ENCODE data around the gene PIGC. TPM values are rescaled to one million over a fixed set of nuclear protein-coding genes. Genes with fewer than 3 reads are reported as not detected.

The PIGC gene
- total RNA-seq, 1 experiment from 2014 or later = 16.2 TPM

DNA sequence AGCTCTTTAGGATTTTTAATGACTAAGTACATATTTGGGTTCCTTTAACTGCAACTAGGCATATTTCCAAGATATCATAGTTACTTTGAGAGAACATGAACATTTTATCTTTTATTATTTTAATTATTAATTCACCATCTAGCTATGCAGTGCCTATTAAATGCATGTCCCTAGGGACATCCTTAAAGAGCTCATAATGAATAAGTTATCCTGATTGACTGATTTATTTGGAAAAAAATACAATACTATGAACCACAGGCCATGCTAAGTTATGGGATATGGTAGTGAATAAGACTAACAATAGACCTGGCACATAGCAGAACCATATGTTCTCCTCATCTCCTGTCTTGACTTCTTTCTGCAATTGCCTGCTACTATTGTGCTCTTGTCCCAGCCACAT, 39.7 kb downstream of the PIGC start:
- ATAC-seq = no peak
- Mint-ChIP-seq H3K27me3 (ENCODE audit: low read depth) (no peaks in the 10 kb centered on the region), H3K4me1 (peaks cover 18% of the 10 kb centered on the region), H3K27ac (no peak overlapping the region), H3K4me3 (no peak overlapping the region), H3K36me3 (no peaks in the 10 kb centered on the region), H3K9me3 (no peaks in the 10 kb centered on the region)
- no peak for TF ChIP-seq ZNF317 (CRISPR knock-in tag; IDR thresholded peaks at IDR 0.05; ENCODE audit: borderline replicate concordance, low read depth)
- DNase-seq (ENCODE audit: low spot score) = no peak
- ChIA-PET CTCF (interaction anchor here (1.2 kb wide), 1 partner anchor 603 kb away, joined by 3 read pairs; no protein-coding TSS in a partner anchor), POLR2A (no interaction called here)

- CTCF ChIA-PET = interaction anchor here (1.2 to 2.4 kb wide), 4 partner anchors 14 to 602 kb away, joined by 3 to 7 read pairs (median 6); no protein-coding TSS in a partner anchor
- no peak for ATAC-seq
- TF ChIP-seq AR (CRISPR knock-in tag; IDR thresholded peaks at IDR 0.05) (no peak), GTF2I (CRISPR knock-in tag; conservative IDR thresholded peaks at IDR 0.05) (no peak), EMX1 (CRISPR knock-in tag; IDR thresholded peaks at IDR 0.05) (no peak), NR1H2 (CRISPR knock-in tag; IDR thresholded peaks at IDR 0.05) (no peak), CBFB (CRISPR knock-in tag; IDR thresholded peaks at IDR 0.05; ENCODE audit: low read depth) (no peak), STAT6 (CRISPR knock-in tag; conservative IDR thresholded peaks at IDR 0.05; ENCODE audit: low read depth) (no peak)
- DNase-seq (ENCODE audit: low spot score) = no peak
- Mint-ChIP-seq H3K4me1 (peaks cover 24% of the 10 kb centered on the region), H3K27me3 (ENCODE audit: low read depth) (no peaks in the 10 kb centered on the region), H3K27ac (no peak overlapping the region), H3K4me3 (no peak overlapping the region), H3K9me3 (no peaks in the 10 kb centered on the region), H3K36me3 (no peaks in the 10 kb centered on the region)
- POLR2A ChIA-PET = no interaction called here
These were observed 40.8 kb downstream of the PIGC start for GRCh38 chr1:172402878-172403569.

GRCh38 chr1:172401892-172402291, 42.0 kb downstream of the PIGC start:
- H3K27ac Mint-ChIP-seq = no peak overlapping the region
- H3K27me3 Mint-ChIP-seq (ENCODE audit: low read depth) = no peaks in the 10 kb centered on the region
- no peaks in the 10 kb centered on the region for H3K9me3 Mint-ChIP-seq
- no peaks in the 10 kb centered on the region for H3K36me3 Mint-ChIP-seq
- CTCF ChIA-PET = interaction anchor here (0.5 to 2.4 kb wide), 10 partner anchors 11 to 620 kb away, joined by 3 to 7 read pairs (median 4); partner anchors contain the start of gene METTL13
- no peak overlapping the region for H3K4me3 Mint-ChIP-seq
- peak; percentile 26 for DNase-seq (ENCODE audit: low spot score)
- peak; percentile 87 for ATAC-seq
- H3K4me1 Mint-ChIP-seq = peaks cover 24% of the 10 kb centered on the region
- POLR2A ChIA-PET = no interaction called here
- TF ChIP-seq NR1H2 (CRISPR knock-in tag; IDR thresholded peaks at IDR 0.05) (no peak), SP1 (CRISPR knock-in tag; conservative IDR thresholded peaks at IDR 0.05) (no peak), STAT6 (CRISPR knock-in tag; conservative IDR thresholded peaks at IDR 0.05; ENCODE audit: low read depth) (no peak), ZNF219 (CRISPR knock-in tag; IDR thresholded peaks at IDR 0.05; ENCODE audit: borderline replicate concordance) (no peak), KAT7 (CRISPR knock-in tag; IDR thresholded peaks at IDR 0.05; ENCODE audit: borderline replicate concordance) (no peak), ZNF396 (CRISPR knock-in tag; IDR thresholded peaks at IDR 0.05; ENCODE audit: borderline replicate concordance) (no peak), EMX1 (CRISPR knock-in tag; IDR thresholded peaks at IDR 0.05) (no peak), ATF1 (CRISPR knock-in tag; IDR thresholded peaks at IDR 0.05) (no peak), ESRRA (CRISPR knock-in tag; IDR thresholded peaks at IDR 0.05; ENCODE audit: borderline replicate concordance) (no peak), ZNF416 (CRISPR knock-in tag; IDR thresholded peaks at IDR 0.05) (no peak), ZNF232 (CRISPR knock-in tag; IDR thresholded peaks at IDR 0.05) (no peak), CREM (CRISPR knock-in tag; IDR thresholded peaks at IDR 0.05) (no peak), MAX (CRISPR knock-in tag; IDR thresholded peaks at IDR 0.05) (no peak), IRF2 (CRISPR knock-in tag; IDR thresholded peaks at IDR 0.05; ENCODE audit: borderline replicate concordance, low read depth) (no peak)
- TF ChIP-seq, protein P1, sequence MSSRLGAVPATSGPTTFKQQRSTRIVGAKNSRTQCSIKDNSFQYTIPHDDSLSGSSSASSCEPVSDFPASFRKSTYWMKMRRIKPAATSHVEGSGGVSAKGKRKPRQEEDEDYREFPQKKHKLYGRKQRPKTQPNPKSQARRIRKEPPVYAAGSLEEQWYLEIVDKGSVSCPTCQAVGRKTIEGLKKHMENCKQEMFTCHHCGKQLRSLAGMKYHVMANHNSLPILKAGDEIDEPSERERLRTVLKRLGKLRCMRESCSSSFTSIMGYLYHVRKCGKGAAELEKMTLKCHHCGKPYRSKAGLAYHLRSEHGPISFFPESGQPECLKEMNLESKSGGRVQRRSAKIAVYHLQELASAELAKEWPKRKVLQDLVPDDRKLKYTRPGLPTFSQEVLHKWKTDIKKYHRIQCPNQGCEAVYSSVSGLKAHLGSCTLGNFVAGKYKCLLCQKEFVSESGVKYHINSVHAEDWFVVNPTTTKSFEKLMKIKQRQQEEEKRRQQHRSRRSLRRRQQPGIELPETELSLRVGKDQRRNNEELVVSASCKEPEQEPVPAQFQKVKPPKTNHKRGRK (CRISPR knock-in tag; IDR thresholded peaks at IDR 0.05; ENCODE audit: borderline replicate concordance) = no peak
- TF ChIP-seq, protein P2, sequence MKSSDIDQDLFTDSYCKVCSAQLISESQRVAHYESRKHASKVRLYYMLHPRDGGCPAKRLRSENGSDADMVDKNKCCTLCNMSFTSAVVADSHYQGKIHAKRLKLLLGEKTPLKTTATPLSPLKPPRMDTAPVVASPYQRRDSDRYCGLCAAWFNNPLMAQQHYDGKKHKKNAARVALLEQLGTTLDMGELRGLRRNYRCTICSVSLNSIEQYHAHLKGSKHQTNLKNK (CRISPR knock-in tag; IDR thresholded peaks at IDR 0.05) = no peak
